Skeletal muscle tissue (tissue), 4 donors: ENCODE results near the gene MXD4. TPM values are rescaled to one million over a fixed set of nuclear protein-coding genes. Genes with fewer than 3 reads are reported as not detected.

Experiments used
- H3K27ac ChIP-seq: one replicate; pipeline ENCODE4 v1.7.0; 2013; ENCODE audit warnings: mild to moderate bottlenecking, low read depth, low read length, inconsistent platforms
- H3K27me3 ChIP-seq, 3 donors: one replicate each; pipeline ENCODE4 v1.7.0; 2013; ENCODE audit warnings: low read length in 3 of 3; ENCODE audit not compliant: control insufficient read depth in 3 of 3, insufficient read depth in 3 of 3
- H3K36me3 ChIP-seq, 3 donors: one replicate each; pipeline ENCODE4 v1.7.0; 2013; ENCODE audit warnings: low read length in 3 of 3; ENCODE audit not compliant: control insufficient read depth in 3 of 3, insufficient read depth in 3 of 3
- H3K4me1 ChIP-seq, 3 donors: one replicate each; pipeline ENCODE4 v1.7.0; 2013; ENCODE audit warnings: low read length in 3 of 3, mild to moderate bottlenecking in 3 of 3; ENCODE audit not compliant: control insufficient read depth in 3 of 3, insufficient read depth in 3 of 3
- H3K4me3 ChIP-seq, 3 donors: one replicate each; pipeline ENCODE4 v1.7.0; 2013; ENCODE audit warnings: low read length in 3 of 3
- H3K9ac ChIP-seq, 3 donors: one replicate each; pipeline ENCODE4 v1.7.0; 2013; ENCODE audit warnings: low read length in 3 of 3, mild to moderate bottlenecking in 3 of 3, moderate library complexity in 2 of 3, low read depth in 1 of 3
- H3K9me3 ChIP-seq, 3 donors: one replicate each; pipeline ENCODE4 v1.7.0; 2013; ENCODE audit warnings: low read length in 3 of 3; ENCODE audit not compliant: control insufficient read depth in 3 of 3
- total RNA-seq: library from RNA; depleted of rRNA; stranded (reverse); fragments of >200 nt; gene quantifications from one replicate; pipeline ENCODE4 v1.2.3, GENCODE V29; 2014
- donor health status: Osteomylitis.

Gene MXD4
- total RNA-seq, 1 donor from 2014 or later = 21.4 TPM

- peaks cover 55 to 85% (median 77%) of the 10 kb centered on the region in 3 donors for H3K4me1 ChIP-seq
- no peaks in the 10 kb centered on the region for H3K36me3 ChIP-seq
- no peaks in the 10 kb centered on the region for H3K9me3 ChIP-seq
- H3K4me3 ChIP-seq = peak overlapping the region in 2 of 3 donors; percentile 40 to 54
- no peaks in the 10 kb centered on the region for H3K27me3 ChIP-seq
- H3K27ac ChIP-seq = peak overlapping the region; percentile 82
- peak overlapping the region; percentile 57 to 81 (median 68) for H3K9ac ChIP-seq
These were observed 6.7 kb upstream of the MXD4 start for GRCh38 chr4:2268357-2269205.

- no peaks in the 10 kb centered on the region for H3K36me3 ChIP-seq
- no peaks in the 10 kb centered on the region for H3K9me3 ChIP-seq
- peak overlapping the region in 1 of 3 donors; percentile 81 for H3K9ac ChIP-seq
- peak overlapping the region; percentile 82 for H3K27ac ChIP-seq
- H3K4me1 ChIP-seq = peaks cover 62 to 93% (median 82%) of the 10 kb centered on the region in 3 donors
- no peak overlapping the region for H3K4me3 ChIP-seq
- H3K27me3 ChIP-seq = no peaks in the 10 kb centered on the region
These were observed 5.9 kb upstream of the MXD4 start for GRCh38 chr4:2267841-2268240.

- Histone ChIP-seq H3K9ac (peak overlapping the region in 2 of 3 donors; percentile 33 to 81), H3K27me3 (no peaks in the 10 kb centered on the region), H3K9me3 (no peaks in the 10 kb centered on the region), H3K4me3 (no peak overlapping the region), H3K36me3 (no peaks in the 10 kb centered on the region), H3K4me1 (peaks cover 63 to 95% (median 84%) of the 10 kb centered on the region in 3 donors), H3K27ac (peak overlapping the region; percentile 25)
These were observed 5.5 kb upstream of the MXD4 start for GRCh38 chr4:2267320-2267811.

GRCh38 chr4:2266821-2267220 lies 4.9 kb upstream of the MXD4 start:
- H3K27ac ChIP-seq = peak overlapping the region; percentile 44

GRCh38 chr4:2266181-2266580 lies 4.3 kb upstream of the MXD4 start:
- Histone ChIP-seq H3K9me3 (no peaks in the 10 kb centered on the region), H3K27me3 (no peaks in the 10 kb centered on the region), H3K4me3 (peak overlapping the region; percentile 56 to 67 (median 61)), H3K36me3 (no peaks in the 10 kb centered on the region), H3K4me1 (peaks cover 56 to 83% (median 73%) of the 10 kb centered on the region in 3 donors), H3K27ac (peak overlapping the region; percentile 72), H3K9ac (peak overlapping the region; percentile 70 to 86 (median 80))

More at GRCh38 chr4:2266821-2267220, 4.9 kb upstream of the MXD4 start:
- H3K36me3 ChIP-seq = no peaks in the 10 kb centered on the region
- no peaks in the 10 kb centered on the region for H3K27me3 ChIP-seq
- H3K4me3 ChIP-seq = no peak overlapping the region
- peak overlapping the region; percentile 33 to 50 (median 38) for H3K9ac ChIP-seq
- H3K9me3 ChIP-seq = no peaks in the 10 kb centered on the region
- H3K4me1 ChIP-seq = peaks cover 58 to 89% (median 79%) of the 10 kb centered on the region in 3 donors

GRCh38 chr4:2265113-2266110 lies 3.5 kb upstream of the MXD4 start:
- H3K9ac ChIP-seq = peak overlapping the region; percentile 70 to 86 (median 80)
- no peaks in the 10 kb centered on the region for H3K27me3 ChIP-seq
- H3K9me3 ChIP-seq = no peaks in the 10 kb centered on the region
- H3K36me3 ChIP-seq = no peaks in the 10 kb centered on the region
- peaks cover 60 to 80% (median 76%) of the 10 kb centered on the region in 3 donors for H3K4me1 ChIP-seq
- peak overlapping the region; percentile 72 for H3K27ac ChIP-seq
- peak overlapping the region; percentile 56 to 67 (median 61) for H3K4me3 ChIP-seq

- H3K4me3 ChIP-seq = no peak overlapping the region
- H3K27ac ChIP-seq = peak overlapping the region; percentile 12
- H3K9me3 ChIP-seq = no peaks in the 10 kb centered on the region
- H3K4me1 ChIP-seq = peaks cover 64 to 80% (median 78%) of the 10 kb centered on the region in 3 donors
- peak overlapping the region in 1 of 3 donors; percentile 86 for H3K9ac ChIP-seq
- peaks cover 0 to 7% (median 2%) of the 10 kb centered on the region in 3 donors for H3K36me3 ChIP-seq
- H3K27me3 ChIP-seq = no peaks in the 10 kb centered on the region
These were observed 2.7 kb upstream of the MXD4 start for GRCh38 chr4:2264481-2265041.

GRCh38 chr4:2263926-2264321 lies 2.0 kb upstream of the MXD4 start:
- Histone ChIP-seq H3K9ac (peak overlapping the region in 2 of 3 donors; percentile 10 to 86), H3K27ac (no peak overlapping the region), H3K4me1 (peaks cover 65 to 80% (median 79%) of the 10 kb centered on the region in 3 donors), H3K36me3 (peaks cover 0 to 7% (median 2%) of the 10 kb centered on the region in 3 donors), H3K4me3 (peak overlapping the region in 1 of 3 donors; percentile 29), H3K9me3 (no peaks in the 10 kb centered on the region), H3K27me3 (no peaks in the 10 kb centered on the region)

GRCh38 chr4:2262944-2263250 lies 988 bp upstream of the MXD4 start:
- Histone ChIP-seq H3K4me3 (peak overlapping the region; percentile 72 to 85 (median 81)), H3K9me3 (no peaks in the 10 kb centered on the region), H3K27ac (peak overlapping the region; percentile 93), H3K4me1 (peaks cover 65 to 80% (median 79%) of the 10 kb centered on the region in 3 donors), H3K27me3 (no peaks in the 10 kb centered on the region), H3K36me3 (peaks cover 4 to 9% (median 8%) of the 10 kb centered on the region in 3 donors), H3K9ac (peak overlapping the region; percentile 87 to 96 (median 94))
